Activated T-helper 1 cell treated with anti-CD3 and anti-CD28 coated beads, Interleukin-2, amount 50 U/mL, for 16 hours (primary cell): ENCODE data around the gene AOX1.
"Not testable (repeated sequence)": the region's sequence is repeated elsewhere in the genome, so short reads cannot be mapped to it uniquely, and the experiment has no call there.

ENCODE experiments used
- DNase-seq, 2 donors: peaks; one replicate each; pipeline ENCODE4 v3.0.0-alpha.2; 2020; ENCODE audit warnings: low read depth in 1 of 2, low spot score in 1 of 2

AOX1 gene

GRCh38 chr2:200600549-200601225 is 14.9 kb downstream of the AOX1 start:
- DNase-seq, result no peak

GRCh38 chr2:200602584-200602983 is 16.8 kb downstream of the AOX1 start:
- no peak for DNase-seq

- no peak for DNase-seq
Observed at GRCh38 chr2:200603972-200604371, 18.2 kb downstream of the AOX1 start.

GRCh38 chr2:200604571-200605255 is 18.9 kb downstream of the AOX1 start:
- DNase-seq, result no peak

GRCh38 chr2:200608341-200609027 is 22.7 kb downstream of the AOX1 start:
- no peak for DNase-seq

GRCh38 chr2:200609028-200609614 is 23.3 kb downstream of the AOX1 start:
- no peak for DNase-seq

GRCh38 chr2:200610217-200610616 is 24.4 kb downstream of the AOX1 start:
- DNase-seq, result not testable (repeated sequence)

GRCh38 chr2:200613692-200614091 is 27.9 kb downstream of the AOX1 start:
- DNase-seq, result no peak

- no peak for DNase-seq
Observed at GRCh38 chr2:200614249-200614648, 28.4 kb downstream of the AOX1 start.

GRCh38 chr2:200615247-200615646 is 29.4 kb downstream of the AOX1 start:
- DNase-seq, result no peak

- no peak for DNase-seq
Observed at GRCh38 chr2:200616193-200616592, 30.4 kb downstream of the AOX1 start.

- no peak for DNase-seq
Observed at GRCh38 chr2:200616656-200617055, 30.8 kb downstream of the AOX1 start.

- DNase-seq, result no peak
Observed at GRCh38 chr2:200617156-200618053, 31.6 kb downstream of the AOX1 start.

GRCh38 chr2:200618054-200618419 is 32.2 kb downstream of the AOX1 start:
- no peak for DNase-seq

GRCh38 chr2:200618590-200619021 is 32.8 kb downstream of the AOX1 start:
- DNase-seq, result no peak

GRCh38 chr2:200619279-200619678 is 33.5 kb downstream of the AOX1 start:
- no peak for DNase-seq

- DNase-seq, result no peak
Observed at GRCh38 chr2:200620606-200621390, 35.0 kb downstream of the AOX1 start.

GRCh38 chr2:200622106-200622505 is 36.3 kb downstream of the AOX1 start:
- DNase-seq, result no peak

- DNase-seq, result no peak
Observed at GRCh38 chr2:200624026-200624425, 38.2 kb downstream of the AOX1 start.

GRCh38 chr2:200624658-200625057 is 38.8 kb downstream of the AOX1 start:
- DNase-seq, result no peak
